PC-9 (cell line): Measurements from ENCODE around the gene IMMT. TPM values are rescaled to one million over a fixed set of nuclear protein-coding genes. Genes with fewer than 3 reads are reported as not detected.
"Not testable (repeated sequence)": the region's sequence is repeated elsewhere in the genome, so short reads cannot be mapped to it uniquely, and the experiment has no call there.

Experiments
- BruUV-seq: library from RNA; stranded (reverse); fragments of 400-500 nt; replicated peaks from 2 replicates; lab custom pipeline; 2021; lab: Mats Ljungman, UMichigan
- CTCF ChIA-PET: fragments of 300-600 bp; sonication (Branson Sonifier 250); formaldehyde crosslinking; loops from one replicate; lab custom pipeline; 2022; ENCODE audit warnings: antibody characterized with exemption; lab: Charles Lee
- POLR2A ChIA-PET: fragments of 300-600 bp; sonication (Branson Sonifier 250); formaldehyde crosslinking; loops from one replicate; lab custom pipeline; 2022; ENCODE audit warnings: antibody characterized with exemption; ENCODE audit not compliant: unreplicated experiment; lab: Charles Lee
- DNase-seq, 2 experiments: peaks; one replicate each; pipeline versions ENCODE4 v3.0.0 to v3.0.0-alpha.2; 2015 to 2022; ENCODE audit warnings: mixed read lengths in 1 of 2
- H2AFZ ChIP-seq: fragments of 200-600 bp; sonication (generic); 2 replicates; pipeline ENCODE4 v1.8.1; 2017; ENCODE audit warnings: antibody characterized with exemption
- H3F3A ChIP-seq: fragments of 200-600 bp; sonication (generic); 2 replicates; pipeline ENCODE4 v1.8.1; 2017; ENCODE audit warnings: antibody characterized with exemption, mild to moderate bottlenecking, low read depth; ENCODE audit not compliant: insufficient read depth
- H3K27ac ChIP-seq: fragments of 200-600 bp; sonication (generic); 2 replicates; pipeline ENCODE4 v1.6.1; 2016; ENCODE audit warnings: mixed run types
- H3K27me3 ChIP-seq: fragments of 200-600 bp; sonication (generic); 2 replicates; pipeline ENCODE4 v1.6.1; 2016; ENCODE audit warnings: low read depth, mixed run types; ENCODE audit not compliant: insufficient read depth
- H3K36me3 ChIP-seq: fragments of 200-600 bp; sonication (generic); 2 replicates; pipeline ENCODE4 v1.6.1; 2016; ENCODE audit warnings: low read depth, mixed run types
- H3K4me1 ChIP-seq: fragments of 200-600 bp; sonication (generic); replicated peaks from 2 replicates; pipeline ENCODE4 v1.6.1; 2016; ENCODE audit warnings: mixed run types; ENCODE audit not compliant: insufficient read depth
- H3K4me2 ChIP-seq: fragments of 200-600 bp; sonication (generic); 2 replicates; pipeline ENCODE4 v1.6.1; 2017; ENCODE audit warnings: mixed run types
- H3K4me3 ChIP-seq: fragments of 200-600 bp; sonication (generic); 2 replicates; pipeline ENCODE4 v1.6.1; 2016; ENCODE audit warnings: mixed run types
- H3K79me2 ChIP-seq: fragments of 200-600 bp; sonication (generic); 2 replicates; pipeline ENCODE4 v1.6.1; 2017; ENCODE audit warnings: low read depth, mixed run types
- H3K9me2 ChIP-seq: fragments of 200-600 bp; sonication (generic); 2 replicates; pipeline ENCODE4 v1.8.1; 2017; ENCODE audit warnings: mild to moderate bottlenecking; ENCODE audit not compliant: insufficient read depth
- H3K9me3 ChIP-seq: fragments of 200-600 bp; sonication (generic); 2 replicates; pipeline ENCODE4 v1.8.1; 2016; ENCODE audit warnings: low read depth; ENCODE audit not compliant: insufficient read depth
- H4K20me1 ChIP-seq: fragments of 200-600 bp; sonication (generic); 2 replicates; pipeline ENCODE4 v1.8.1; 2017; ENCODE audit not compliant: insufficient read depth
- EZH2 ChIP-seq: fragments of 200-600 bp; sonication (generic); IDR thresholded peaks from 2 replicates; pipeline ENCODE4 v1.8.0; 2017; ENCODE audit warnings: antibody characterized with exemption, low read depth
- intact Hi-C: fragments of 100-400 bp; cut with micrococcal nuclease; formaldehyde crosslinking; loops from one replicate; pipeline ENCODE4 v1.10.0; 2022; ENCODE audit not compliant: unreplicated experiment
- total RNA-seq: library from RNA; stranded (reverse); gene quantifications from 2 replicates; pipeline ENCODE4 v1.2.3, GENCODE V29; 2021
- TF ChIP-seq, protein P1 (sequence below): fragments of 200-600 bp; sonication (generic); conservative IDR thresholded peaks from 2 replicates; pipeline ENCODE4 v1.6.1; 2017; ENCODE audit warnings: mixed run types, antibody characterized with exemption, mild to moderate bottlenecking, moderate library complexity

Gene IMMT
- total RNA-seq, 1 experiment from 2014 or later: 114 TPM

DNA sequence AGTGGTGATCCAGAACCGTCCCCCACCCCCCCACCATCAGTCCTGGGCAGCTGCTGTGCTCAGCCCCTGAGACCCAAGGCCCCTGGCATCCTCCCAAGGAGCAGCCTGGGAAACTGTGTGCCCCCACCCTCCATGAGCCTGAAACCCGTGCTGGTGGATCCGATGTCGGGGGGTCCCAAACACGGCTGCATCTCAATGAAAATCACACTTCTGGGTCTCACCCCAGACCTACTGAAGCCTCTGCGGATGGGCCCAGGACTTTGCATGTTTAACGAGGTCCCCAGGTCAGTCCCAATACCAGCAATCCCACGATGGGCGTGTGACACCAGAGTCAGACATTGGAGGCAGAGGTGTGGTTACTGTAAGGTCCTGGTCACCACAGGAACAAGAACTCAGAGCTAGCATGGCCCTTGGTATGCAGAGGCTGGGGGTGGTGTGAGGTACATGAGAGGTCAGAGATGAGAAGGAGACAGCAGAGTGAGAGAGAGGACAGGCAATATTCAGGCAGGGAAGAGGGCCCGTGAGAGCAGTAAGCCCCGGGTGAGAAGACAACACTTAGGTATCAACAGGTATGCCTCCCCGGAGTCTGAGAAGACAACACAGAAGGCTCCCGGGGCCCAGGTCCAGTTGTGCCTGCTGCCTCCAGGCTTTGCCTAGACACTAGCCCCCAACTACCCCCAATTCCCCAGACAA lies 36.6 kb upstream of the IMMT start:
- no peak overlapping the region for H3K4me2 ChIP-seq
- no peak for TF ChIP-seq EZH2
- TF ChIP-seq, protein P1, sequence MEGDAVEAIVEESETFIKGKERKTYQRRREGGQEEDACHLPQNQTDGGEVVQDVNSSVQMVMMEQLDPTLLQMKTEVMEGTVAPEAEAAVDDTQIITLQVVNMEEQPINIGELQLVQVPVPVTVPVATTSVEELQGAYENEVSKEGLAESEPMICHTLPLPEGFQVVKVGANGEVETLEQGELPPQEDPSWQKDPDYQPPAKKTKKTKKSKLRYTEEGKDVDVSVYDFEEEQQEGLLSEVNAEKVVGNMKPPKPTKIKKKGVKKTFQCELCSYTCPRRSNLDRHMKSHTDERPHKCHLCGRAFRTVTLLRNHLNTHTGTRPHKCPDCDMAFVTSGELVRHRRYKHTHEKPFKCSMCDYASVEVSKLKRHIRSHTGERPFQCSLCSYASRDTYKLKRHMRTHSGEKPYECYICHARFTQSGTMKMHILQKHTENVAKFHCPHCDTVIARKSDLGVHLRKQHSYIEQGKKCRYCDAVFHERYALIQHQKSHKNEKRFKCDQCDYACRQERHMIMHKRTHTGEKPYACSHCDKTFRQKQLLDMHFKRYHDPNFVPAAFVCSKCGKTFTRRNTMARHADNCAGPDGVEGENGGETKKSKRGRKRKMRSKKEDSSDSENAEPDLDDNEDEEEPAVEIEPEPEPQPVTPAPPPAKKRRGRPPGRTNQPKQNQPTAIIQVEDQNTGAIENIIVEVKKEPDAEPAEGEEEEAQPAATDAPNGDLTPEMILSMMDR: no peak

DNA sequence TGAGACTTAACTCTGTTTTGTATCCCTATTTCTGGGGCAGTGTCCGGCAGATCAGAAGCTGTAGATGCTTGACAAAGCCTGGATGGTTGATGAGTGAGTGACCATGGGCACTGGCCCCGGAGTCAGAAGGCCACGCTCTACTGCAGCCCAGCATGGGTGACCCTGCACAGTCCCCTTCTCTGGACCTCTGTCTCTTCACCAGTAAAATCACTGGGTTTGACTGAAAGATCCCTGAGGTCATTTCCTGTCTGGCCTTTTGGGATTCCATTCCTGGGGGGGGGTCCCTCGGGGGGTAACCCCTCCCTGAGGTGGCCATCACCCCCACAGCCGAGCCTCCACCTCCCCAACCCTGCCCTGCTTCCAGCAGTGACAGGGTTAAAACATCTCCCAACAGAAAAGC lies 35.7 kb upstream of the IMMT start:
- Histone ChIP-seq H3K9me3 (no peaks in the 10 kb centered on the region), H3K79me2 (no peaks in the 10 kb centered on the region), H3K4me3 (no peak overlapping the region), H3K27me3 (no peaks in the 10 kb centered on the region), H3K36me3 (no peaks in the 10 kb centered on the region), H3K27ac (no peak overlapping the region), H3K4me2 (no peak overlapping the region), H2AFZ (no peak overlapping the region), H3F3A (peaks cover 3% of the 10 kb centered on the region; the same call in 1 of the 2 replicates), H3K4me1 (no peaks in the 10 kb centered on the region), H4K20me1 (no peaks in the 10 kb centered on the region), H3K9me2 (no peaks in the 10 kb centered on the region)
- no peak for DNase-seq
- no peak for TF ChIP-seq EZH2
- TF ChIP-seq, protein P1: no peak
- intact Hi-C loops: no loop called here
- BruUV-seq: no TSS peak
- ChIA-PET CTCF (no interaction called here), POLR2A (no interaction called here)

More for the DNA sequence above, 36.6 kb upstream of the IMMT start:
- DNase-seq: no peak
- Histone ChIP-seq H3K4me3 (no peak overlapping the region), H3K79me2 (no peaks in the 10 kb centered on the region), H3K36me3 (no peaks in the 10 kb centered on the region), H3K9me2 (no peaks in the 10 kb centered on the region), H2AFZ (no peak overlapping the region), H3K27ac (no peak overlapping the region), H3K4me1 (no peaks in the 10 kb centered on the region), H3F3A (peaks cover 3% of the 10 kb centered on the region; the same call in 1 of the 2 replicates), H4K20me1 (no peaks in the 10 kb centered on the region), H3K9me3 (no peaks in the 10 kb centered on the region), H3K27me3 (no peaks in the 10 kb centered on the region)
- CTCF ChIA-PET: no interaction called here
- POLR2A ChIA-PET: no interaction called here
- intact Hi-C loops: no loop called here
- BruUV-seq: no TSS peak

DNA sequence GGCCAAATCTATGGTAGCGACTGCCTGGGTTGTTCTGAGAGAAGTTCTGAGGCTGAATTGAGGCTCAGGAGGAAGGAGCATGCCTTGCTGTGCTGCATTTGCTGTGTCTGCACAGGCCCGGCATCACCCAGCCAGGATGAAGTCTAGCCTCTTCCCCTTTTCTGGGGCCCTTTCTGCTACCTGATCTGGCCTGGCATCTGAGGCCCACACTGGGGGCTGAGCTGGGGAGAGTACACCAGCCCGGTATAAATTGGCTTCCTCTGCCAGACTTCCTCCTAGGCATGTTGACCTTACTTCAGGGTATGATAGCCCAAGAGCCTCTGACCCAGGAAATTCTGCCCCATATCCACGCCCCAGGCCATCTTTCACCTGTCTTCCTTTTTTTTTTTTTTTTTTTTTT lies 34.0 kb upstream of the IMMT start:
- Histone ChIP-seq H4K20me1 (no peaks in the 10 kb centered on the region), H3K9me2 (no peaks in the 10 kb centered on the region), H3K79me2 (no peaks in the 10 kb centered on the region), H2AFZ (no peak overlapping the region), H3K27me3 (0 out of 2 replicates have a peak, but pooled peaks cover 3% of the 10 kb centered on the region), H3K9me3 (no peaks in the 10 kb centered on the region), H3K4me3 (no peak overlapping the region), H3K4me2 (no peak overlapping the region), H3K27ac (no peak overlapping the region), H3K36me3 (no peaks in the 10 kb centered on the region), H3K4me1 (no peaks in the 10 kb centered on the region), H3F3A (peaks cover 3% of the 10 kb centered on the region; the same call in 1 of the 2 replicates)
- ChIA-PET POLR2A (interaction anchor here (0.7 kb wide), 1 partner anchor 120 kb away, joined by 3 read pairs; no protein-coding TSS in a partner anchor), CTCF (no interaction called here)
- intact Hi-C loops: no loop called here
- no peak for TF ChIP-seq EZH2
- TF ChIP-seq, protein P1: no peak
- no peak for DNase-seq
- no TSS peak for BruUV-seq

DNA sequence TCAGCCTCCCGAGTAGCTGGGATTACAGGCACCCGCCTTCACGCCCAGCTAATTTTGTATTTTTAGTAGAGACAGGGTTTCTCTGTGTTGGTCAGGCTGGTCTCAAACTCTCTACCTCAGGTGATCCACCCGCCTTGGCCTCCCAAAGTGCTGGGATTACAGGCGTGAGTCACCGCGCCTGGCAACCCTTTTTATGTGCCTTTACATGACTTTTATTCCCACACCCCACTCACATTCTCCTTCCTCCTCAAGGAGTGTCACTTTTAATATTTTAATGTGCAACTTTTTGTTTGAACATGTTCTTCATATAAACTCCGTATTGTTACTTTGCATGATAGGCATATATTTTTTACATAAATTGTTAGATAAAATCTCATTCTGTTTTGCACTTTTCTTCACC lies 33.3 kb upstream of the IMMT start:
- H3K79me2 ChIP-seq, H3K9me3 ChIP-seq, H3K9me2 ChIP-seq, intact Hi-C loops, H3K27ac ChIP-seq, H3K4me1 ChIP-seq, H3K4me2 ChIP-seq, H3K4me3 ChIP-seq, DNase-seq, H2AFZ ChIP-seq, CTCF ChIA-PET, H3K27me3 ChIP-seq, BruUV-seq, H3K36me3 ChIP-seq, H3F3A ChIP-seq, POLR2A ChIA-PET, H4K20me1 ChIP-seq: not testable (repeated sequence)
